GM23338 (cell line): ENCODE results near the gene DVL1. TPM values are rescaled to one million over a fixed set of nuclear protein-coding genes. Genes with fewer than 3 reads are reported as not detected.
A peak's percentile ranks its signal among the peaks of the same experiment; 100 is the strongest.

Source experiments
- ATAC-seq: fragments of 200-7000 bp; cut with Tn5 transposase; 3 replicates; pipeline ENCODE4 v1.9.1; 2020
- DNase-seq: peaks from one replicate; pipeline ENCODE4 v3.0.0-alpha.2; 2015; ENCODE audit warnings: low spot score
- H2AFZ ChIP-seq: fragments of 200-600 bp; sonication (generic); 2 replicates; pipeline ENCODE4 v1.8.0; 2016; ENCODE audit warnings: antibody characterized with exemption, mild to moderate bottlenecking, moderate library complexity
- H3F3A ChIP-seq: fragments of 200-600 bp; sonication (generic); replicated peaks from 2 replicates; pipeline ENCODE4 v1.8.0; 2017; ENCODE audit warnings: antibody characterized with exemption, mixed run types, low read depth
- H3K27ac ChIP-seq: fragments of 200-600 bp; sonication (generic); 2 replicates; pipeline ENCODE4 v1.6.1; 2016; ENCODE audit warnings: low read depth
- H3K27me3 ChIP-seq: fragments of 200-600 bp; sonication (generic); 2 replicates; pipeline ENCODE4 v1.8.0; 2016; ENCODE audit warnings: mild to moderate bottlenecking, mixed run types, moderate library complexity; ENCODE audit not compliant: insufficient read depth
- H3K36me3 ChIP-seq: fragments of 200-600 bp; sonication (generic); 2 replicates; pipeline ENCODE4 v1.8.0; 2016; ENCODE audit warnings: mild to moderate bottlenecking; ENCODE audit not compliant: insufficient read depth
- H3K4me1 ChIP-seq: fragments of 200-600 bp; sonication (generic); 2 replicates; pipeline ENCODE4 v1.8.0; 2016; ENCODE audit warnings: mild to moderate bottlenecking, moderate library complexity; ENCODE audit not compliant: insufficient read depth
- H3K4me2 ChIP-seq: fragments of 200-600 bp; sonication (generic); 2 replicates; pipeline ENCODE4 v1.7.1; 2017; ENCODE audit warnings: mixed run types
- H3K4me3 ChIP-seq: fragments of 200-600 bp; sonication (generic); 2 replicates; pipeline ENCODE4 v1.6.1; 2016; ENCODE audit warnings: mixed run types
- H3K79me2 ChIP-seq: fragments of 200-600 bp; sonication (generic); replicated peaks from 2 replicates; pipeline ENCODE4 v1.8.0; 2017; ENCODE audit warnings: mild to moderate bottlenecking; ENCODE audit not compliant: insufficient read depth
- H3K9me2 ChIP-seq: fragments of 200-600 bp; sonication (generic); 2 replicates; pipeline ENCODE4 v1.8.0; 2017; ENCODE audit not compliant: insufficient read depth
- H4K20me1 ChIP-seq: fragments of 200-600 bp; sonication (generic); replicated peaks from 2 replicates; pipeline ENCODE4 v1.8.0; 2017; ENCODE audit warnings: mild to moderate bottlenecking; ENCODE audit not compliant: insufficient read depth
- H3K27ac Mint-ChIP-seq: 2 replicates; pipeline ENCODE4 v1.8.0; 2020; ENCODE audit warnings: inconsistent platforms, mild to moderate bottlenecking, moderate library complexity, mixed read lengths
- H3K27me3 Mint-ChIP-seq: 3 replicates; pipeline ENCODE4 v1.8.0; 2022; ENCODE audit warnings: low read depth, mild to moderate bottlenecking, moderate library complexity, mixed read lengths, inconsistent platforms; ENCODE audit not compliant: insufficient read depth, poor library complexity
- H3K36me3 Mint-ChIP-seq: 3 replicates; pipeline ENCODE4 v1.8.0; 2021; ENCODE audit warnings: low read depth, mild to moderate bottlenecking, inconsistent platforms, moderate library complexity, mixed read lengths
- H3K4me1 Mint-ChIP-seq: 3 replicates; pipeline ENCODE4 v1.8.0; 2020; ENCODE audit warnings: mild to moderate bottlenecking, inconsistent platforms, mixed read lengths
- H3K4me3 Mint-ChIP-seq: 3 replicates; pipeline ENCODE4 v1.8.0; 2021; ENCODE audit warnings: moderate library complexity, mild to moderate bottlenecking, inconsistent platforms, mixed read lengths
- H3K9me3 Mint-ChIP-seq: 3 replicates; pipeline ENCODE4 v1.8.0; 2020; ENCODE audit warnings: moderate library complexity, mild to moderate bottlenecking, inconsistent platforms, mixed read lengths
- EZH2 ChIP-seq: fragments of 200-600 bp; sonication (generic); IDR thresholded peaks from one replicate; pipeline ENCODE4 v1.8.0; 2017; ENCODE audit warnings: antibody characterized with exemption, mild to moderate bottlenecking, low read depth; ENCODE audit not compliant: unreplicated experiment
- EZH2phosphoT487 ChIP-seq: fragments of 200-600 bp; sonication (generic); IDR thresholded peaks from one replicate; pipeline ENCODE4 v1.8.1; 2018; ENCODE audit warnings: antibody characterized with exemption; ENCODE audit not compliant: unreplicated experiment
- JUNB ChIP-seq: IDR thresholded peaks from one replicate; pipeline ENCODE4 v1.6.1; 2016; ENCODE audit warnings: antibody characterized with exemption; ENCODE audit not compliant: unreplicated experiment
- NANOG ChIP-seq: IDR thresholded peaks from 2 replicates; pipeline ENCODE4 v1.6.1; 2016; ENCODE audit warnings: antibody characterized with exemption, borderline replicate concordance
- POLR2AphosphoS5 ChIP-seq: IDR thresholded peaks from 2 replicates; pipeline ENCODE4 v1.6.1; 2016; ENCODE audit warnings: antibody characterized with exemption, low read depth
- STAT1 ChIP-seq: IDR thresholded peaks from one replicate; pipeline ENCODE4 v1.6.1; 2016; ENCODE audit warnings: antibody characterized with exemption; ENCODE audit not compliant: unreplicated experiment
- ZNF114 ChIP-seq: fragments of 250-450 bp; sonication (Bioruptor Pico); IDR thresholded peaks from 2 replicates; pipeline ENCODE4 v1.5.0; 2020; ENCODE audit warnings: mild to moderate bottlenecking, moderate library complexity
- polyA plus RNA-seq: library from polyadenylated mRNA; unstranded; fragments of >200 nt; fragmentation: Nextera tagmentation; extraction: Ambion mirVana; gene quantifications from 2 replicates; pipeline ENCODE4 v1.2.1, GENCODE V29; 2016
- total RNA-seq: library from RNA; depleted of rRNA; stranded (reverse); fragments of >200 nt; shearing (Covaris generic); gene quantifications from 2 replicates; pipeline ENCODE4 v1.2.3, GENCODE V29; 2014
- TF ChIP-seq, protein P1 (sequence below): IDR thresholded peaks from one replicate; pipeline ENCODE4 v1.6.1; 2018; ENCODE audit warnings: antibody characterized with exemption; ENCODE audit not compliant: unreplicated experiment

Gene DVL1
- total and polyA plus RNA-seq, 2 experiments from 2014 or later = 13.5 to 69.7 TPM

DNA sequence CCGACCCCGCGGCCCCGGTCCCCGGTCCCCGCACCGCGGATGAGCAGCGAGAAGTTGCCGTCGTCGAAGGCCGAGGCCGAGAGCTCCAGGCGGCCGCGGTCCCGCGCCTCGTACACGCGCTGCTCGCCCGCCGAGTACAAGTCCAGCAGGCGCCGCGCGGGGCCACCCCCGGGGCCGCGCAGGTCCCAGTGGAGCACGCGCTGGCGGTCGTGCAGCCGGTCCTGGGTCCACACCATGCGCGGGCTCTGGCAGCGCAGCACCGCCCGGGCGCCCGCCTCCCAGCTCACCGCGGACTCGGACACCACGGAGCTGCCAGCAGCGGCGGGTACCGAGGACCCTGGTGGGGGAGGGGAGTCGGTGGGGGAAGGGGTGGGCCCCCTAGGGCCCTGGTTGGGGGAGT, 6.2 kb upstream of the DVL1 start (continued):
- TF ChIP-seq, protein P1, sequence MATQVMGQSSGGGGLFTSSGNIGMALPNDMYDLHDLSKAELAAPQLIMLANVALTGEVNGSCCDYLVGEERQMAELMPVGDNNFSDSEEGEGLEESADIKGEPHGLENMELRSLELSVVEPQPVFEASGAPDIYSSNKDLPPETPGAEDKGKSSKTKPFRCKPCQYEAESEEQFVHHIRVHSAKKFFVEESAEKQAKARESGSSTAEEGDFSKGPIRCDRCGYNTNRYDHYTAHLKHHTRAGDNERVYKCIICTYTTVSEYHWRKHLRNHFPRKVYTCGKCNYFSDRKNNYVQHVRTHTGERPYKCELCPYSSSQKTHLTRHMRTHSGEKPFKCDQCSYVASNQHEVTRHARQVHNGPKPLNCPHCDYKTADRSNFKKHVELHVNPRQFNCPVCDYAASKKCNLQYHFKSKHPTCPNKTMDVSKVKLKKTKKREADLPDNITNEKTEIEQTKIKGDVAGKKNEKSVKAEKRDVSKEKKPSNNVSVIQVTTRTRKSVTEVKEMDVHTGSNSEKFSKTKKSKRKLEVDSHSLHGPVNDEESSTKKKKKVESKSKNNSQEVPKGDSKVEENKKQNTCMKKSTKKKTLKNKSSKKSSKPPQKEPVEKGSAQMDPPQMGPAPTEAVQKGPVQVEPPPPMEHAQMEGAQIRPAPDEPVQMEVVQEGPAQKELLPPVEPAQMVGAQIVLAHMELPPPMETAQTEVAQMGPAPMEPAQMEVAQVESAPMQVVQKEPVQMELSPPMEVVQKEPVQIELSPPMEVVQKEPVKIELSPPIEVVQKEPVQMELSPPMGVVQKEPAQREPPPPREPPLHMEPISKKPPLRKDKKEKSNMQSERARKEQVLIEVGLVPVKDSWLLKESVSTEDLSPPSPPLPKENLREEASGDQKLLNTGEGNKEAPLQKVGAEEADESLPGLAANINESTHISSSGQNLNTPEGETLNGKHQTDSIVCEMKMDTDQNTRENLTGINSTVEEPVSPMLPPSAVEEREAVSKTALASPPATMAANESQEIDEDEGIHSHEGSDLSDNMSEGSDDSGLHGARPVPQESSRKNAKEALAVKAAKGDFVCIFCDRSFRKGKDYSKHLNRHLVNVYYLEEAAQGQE = no peak
- TF ChIP-seq ZNF114 (CRISPR knock-in tag) (no peak), STAT1 (no peak), NANOG (no peak), POLR2AphosphoS5 (no peak), JUNB (no peak)

DNA sequence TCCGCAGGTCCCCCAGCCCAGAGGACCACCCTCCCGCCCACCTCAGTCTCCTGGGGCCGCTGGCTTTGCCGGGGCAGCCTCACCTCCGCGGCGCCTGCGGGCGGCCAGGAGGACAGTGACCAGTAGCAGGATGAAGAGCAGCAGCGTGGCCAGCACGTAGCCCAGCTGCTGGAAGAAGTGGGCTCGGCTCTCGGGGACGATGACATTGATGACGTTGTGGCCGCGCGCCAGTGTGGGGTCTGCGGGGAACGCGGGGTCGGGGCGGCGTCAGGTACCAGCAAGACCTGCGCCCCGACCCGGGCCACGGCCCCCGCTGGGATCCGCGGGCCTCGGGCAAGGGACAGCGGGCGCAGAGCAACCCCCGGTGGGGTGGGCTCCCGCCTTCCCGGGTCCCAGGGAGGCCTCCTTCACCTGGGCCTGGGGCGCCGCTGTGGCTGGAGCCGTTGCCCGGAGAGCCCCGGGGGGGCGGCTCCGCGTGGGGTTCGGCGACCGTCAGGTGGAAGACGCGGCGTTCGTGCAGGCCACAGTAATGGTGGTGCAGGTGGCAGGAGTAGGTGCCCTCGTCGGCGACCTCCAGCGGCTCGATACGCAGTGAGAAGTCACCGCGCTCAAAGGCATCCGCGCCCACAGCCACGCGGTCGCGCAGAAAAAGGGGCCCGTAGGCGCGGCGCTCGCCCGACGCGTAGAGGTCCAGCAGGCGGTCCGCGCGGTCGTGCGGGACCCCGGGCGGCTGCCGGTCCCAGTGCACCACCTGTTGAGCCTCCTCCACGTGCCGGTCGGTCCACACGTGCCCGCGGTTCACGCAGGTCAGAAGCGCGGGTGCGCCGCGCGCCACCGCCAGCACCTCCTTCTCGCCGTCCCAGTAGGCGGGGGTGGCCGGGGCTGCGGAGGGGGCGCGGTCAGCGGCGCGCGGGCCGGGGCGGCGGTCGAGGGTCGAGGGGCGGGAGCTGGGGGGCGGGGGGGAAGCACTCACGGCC, 5.3 kb upstream of the DVL1 start:
- Histone ChIP-seq H3K9me2 (no peaks in the 10 kb centered on the region), H3K4me3 (peak overlapping the region; percentile 69), H3K36me3 (no peaks in the 10 kb centered on the region), H3K79me2 (no peaks in the 10 kb centered on the region), H3F3A (peaks cover 25% of the 10 kb centered on the region), H3K27ac (no peak overlapping the region), H3K27me3 (peaks cover 28% of the 10 kb centered on the region), H3K4me2 (peak overlapping the region; percentile 90), H4K20me1 (no peaks in the 10 kb centered on the region; the same call in 1 of the 2 replicates), H2AFZ (no peak overlapping the region), H3K4me1 (peaks cover 32% of the 10 kb centered on the region)
- ATAC-seq (no peak), DNase-seq (no peak)
- TF ChIP-seq ZNF114 (CRISPR knock-in tag) (no peak), EZH2 (peak; percentile 53)
- Mint-ChIP-seq H3K9me3 (no peaks in the 10 kb centered on the region), H3K36me3 (no peaks in the 10 kb centered on the region), H3K4me1 (peaks cover 27% of the 10 kb centered on the region), H3K27me3 (peaks cover 39% of the 10 kb centered on the region), H3K4me3 (peak overlapping the region; percentile 74), H3K27ac (no peak overlapping the region)

DNA sequence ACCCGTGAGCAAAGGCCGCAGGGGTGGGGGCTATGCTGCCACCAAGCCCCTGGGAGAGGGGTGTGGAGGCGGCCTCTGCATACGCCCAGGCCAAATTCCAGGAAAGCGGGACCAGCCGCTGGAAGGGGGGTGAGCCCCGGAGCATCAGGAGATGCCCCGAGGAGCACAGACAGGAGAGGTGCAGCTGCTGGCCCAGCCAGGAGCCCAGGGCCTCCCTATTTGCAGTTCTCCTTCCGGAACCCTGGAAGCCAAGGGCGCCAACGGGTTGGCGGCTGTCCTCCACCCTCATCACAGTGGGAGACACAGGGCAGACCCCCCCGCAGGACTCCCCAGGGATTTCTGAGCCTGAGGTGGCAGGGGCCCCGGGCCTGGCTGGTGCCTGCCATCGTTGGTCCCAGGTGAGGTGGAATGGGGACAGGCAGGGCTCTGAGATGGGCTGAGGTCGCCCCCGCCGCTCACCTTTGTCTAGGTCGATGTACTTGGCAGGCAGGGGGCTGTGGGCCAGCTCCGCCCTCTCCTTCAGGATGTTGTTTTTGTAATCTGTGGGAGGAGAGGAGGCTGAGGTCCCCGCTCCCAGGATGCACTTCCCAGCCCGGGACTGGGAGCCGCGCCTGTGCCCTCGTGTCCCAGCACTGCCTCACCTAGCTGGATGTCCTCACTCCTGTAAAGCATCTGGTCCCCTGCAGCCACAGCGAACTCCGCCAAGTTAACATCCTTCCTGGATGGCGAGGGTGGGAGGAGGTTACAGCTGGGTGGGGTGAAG, 4.4 kb upstream of the DVL1 start:
- Mint-ChIP-seq H3K27ac (no peak overlapping the region), H3K27me3 (peaks cover 34% of the 10 kb centered on the region), H3K4me1 (peaks cover 23% of the 10 kb centered on the region), H3K9me3 (no peaks in the 10 kb centered on the region), H3K4me3 (peak overlapping the region; percentile 74), H3K36me3 (no peaks in the 10 kb centered on the region)
- H3F3A ChIP-seq = peaks cover 25% of the 10 kb centered on the region
- H3K27me3 ChIP-seq = peaks cover 28% of the 10 kb centered on the region
- no peaks in the 10 kb centered on the region for H3K36me3 ChIP-seq
- DNase-seq = peak; percentile 80
- peaks cover 31% of the 10 kb centered on the region for H3K4me1 ChIP-seq
- no peaks in the 10 kb centered on the region for H3K9me2 ChIP-seq
- H3K4me3 ChIP-seq = peak overlapping the region; percentile 69
- H2AFZ ChIP-seq = no peak overlapping the region
- H4K20me1 ChIP-seq = no peaks in the 10 kb centered on the region; the same call in 1 of the 2 replicates
- H3K79me2 ChIP-seq = no peaks in the 10 kb centered on the region
- ATAC-seq = peak; percentile 39
- H3K4me2 ChIP-seq = peak overlapping the region; percentile 90
- peak; percentile 35; the same call in 1 of the 2 replicates for TF ChIP-seq POLR2AphosphoS5
- TF ChIP-seq EZH2phosphoT487 = no peak
- no peak overlapping the region for H3K27ac ChIP-seq
